GM19023 (cell line): ENCODE data around the gene CHCHD6.
"Not testable (repeated sequence)": the region's sequence is repeated elsewhere in the genome, so short reads cannot be mapped to it uniquely, and the experiment has no call there.

Experiments used
- ATAC-seq: cut with Tn5 transposase; IDR thresholded peaks from one replicate; pipeline ENCODE4 v1.9.1; 2021; ENCODE audit warnings: mild to moderate bottlenecking, moderate library complexity; ENCODE audit not compliant: unreplicated experiment

The CHCHD6 gene

DNA sequence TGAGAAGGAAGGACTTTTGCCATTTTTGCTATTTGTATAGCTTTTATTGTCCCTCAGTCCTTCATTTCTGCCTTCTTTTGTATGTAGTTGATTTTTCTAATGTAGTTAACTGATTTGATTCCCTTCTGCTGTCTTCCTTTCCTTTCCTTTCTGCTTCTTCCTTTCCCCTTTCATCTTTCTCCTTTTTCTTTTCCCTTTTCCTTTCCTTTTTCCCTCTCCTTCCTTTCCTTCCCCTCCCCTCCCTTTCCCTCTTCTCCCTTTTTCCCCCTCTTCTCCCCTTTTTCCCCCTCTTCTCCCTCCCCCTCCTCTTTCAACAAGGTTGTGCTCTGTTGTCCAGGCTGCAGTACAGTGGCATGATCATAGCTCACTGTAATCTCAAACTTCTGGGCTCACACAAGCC lies 59.0 kb downstream of the CHCHD6 start:
- ATAC-seq: no peak

DNA sequence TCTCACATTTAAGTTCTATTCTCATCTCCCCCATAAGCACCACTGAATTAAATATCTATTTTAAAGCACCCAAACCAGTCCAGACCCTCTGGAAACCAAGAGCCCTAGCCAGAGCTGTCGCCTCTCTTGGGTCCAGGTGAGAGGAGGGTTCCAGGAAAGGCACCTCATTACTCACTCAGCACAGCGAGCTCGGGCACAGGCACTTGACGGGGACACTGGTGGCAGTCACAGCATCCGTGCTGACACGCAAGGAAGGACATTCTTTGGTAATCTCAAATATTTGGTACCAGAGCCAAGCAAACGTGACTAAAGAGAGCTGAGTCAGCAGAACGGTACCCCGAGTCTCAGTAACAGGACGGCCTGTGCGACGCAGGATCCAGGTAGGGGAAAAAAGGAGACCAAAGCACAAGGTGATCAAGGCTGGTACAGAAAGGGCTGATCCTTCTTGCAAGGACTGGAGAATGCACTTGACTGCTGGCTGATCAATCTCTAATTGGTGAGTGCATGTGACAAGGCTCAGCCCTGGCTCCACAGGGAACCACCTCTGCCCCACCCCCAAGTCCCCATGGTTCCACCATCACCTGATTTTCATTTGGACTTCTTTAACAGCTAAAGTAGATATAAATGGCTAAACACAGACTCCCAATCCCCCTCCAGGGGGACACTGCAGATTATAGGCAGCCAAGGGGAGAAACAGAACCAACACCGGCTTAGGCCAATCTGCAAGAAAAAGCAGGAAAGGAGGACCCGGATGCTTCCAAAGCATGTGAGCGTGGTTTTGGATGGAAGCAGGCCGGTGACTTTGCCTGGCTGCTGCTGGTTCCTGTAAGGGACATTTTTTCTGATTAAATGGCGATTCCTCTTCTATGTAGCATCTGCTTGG lies 61.4 kb downstream of the CHCHD6 start:
- no peak for ATAC-seq

- no peak for ATAC-seq
Observed at GRCh38 chr3:126766653-126767052, 62.6 kb downstream of the CHCHD6 start.

DNA sequence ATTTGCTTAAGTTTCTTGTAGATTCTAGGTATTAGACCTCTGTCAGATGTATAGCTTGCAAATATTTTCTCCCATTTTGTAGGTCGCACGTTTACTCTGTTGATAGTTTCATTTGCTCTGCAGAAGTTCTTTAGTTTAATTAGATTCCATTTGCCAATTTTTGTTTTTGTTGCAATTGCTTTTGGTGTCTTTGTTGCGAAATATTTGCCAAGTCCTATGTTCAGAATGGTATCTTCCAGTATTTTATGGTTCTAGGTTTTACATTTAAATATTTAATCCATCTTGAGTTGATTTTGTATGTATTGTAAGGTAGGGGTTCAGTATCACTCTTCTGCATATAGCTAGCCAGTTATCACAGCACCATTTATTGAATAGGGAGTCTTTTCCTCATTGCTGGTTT lies 64.9 kb downstream of the CHCHD6 start:
- no peak for ATAC-seq

- ATAC-seq: no peak
Observed at GRCh38 chr3:126770096-126770495, 66.1 kb downstream of the CHCHD6 start.

- ATAC-seq: no peak
Observed at GRCh38 chr3:126773167-126773566, 69.1 kb downstream of the CHCHD6 start.

GRCh38 chr3:126773783-126774182 lies 69.7 kb downstream of the CHCHD6 start:
- no peak for ATAC-seq

DNA sequence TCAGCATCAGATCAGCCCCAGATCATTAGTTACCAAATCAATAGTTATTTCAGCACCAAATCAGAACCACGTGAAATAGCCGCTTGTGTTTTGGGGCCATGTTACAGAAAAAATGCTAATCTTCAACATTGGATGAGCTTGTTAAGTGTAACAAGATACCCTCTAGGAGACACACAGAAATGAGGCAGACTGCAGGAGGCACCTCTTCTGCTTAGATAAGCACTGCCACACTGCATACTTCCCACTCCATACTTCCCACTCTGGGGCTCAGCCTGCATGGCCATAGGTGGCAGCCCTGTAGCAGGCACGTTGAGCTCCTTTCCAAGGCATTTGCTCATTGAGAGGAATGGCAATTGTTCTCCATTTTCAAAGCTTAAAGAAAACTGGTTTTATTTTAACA lies 73.3 kb downstream of the CHCHD6 start:
- ATAC-seq: no peak

DNA sequence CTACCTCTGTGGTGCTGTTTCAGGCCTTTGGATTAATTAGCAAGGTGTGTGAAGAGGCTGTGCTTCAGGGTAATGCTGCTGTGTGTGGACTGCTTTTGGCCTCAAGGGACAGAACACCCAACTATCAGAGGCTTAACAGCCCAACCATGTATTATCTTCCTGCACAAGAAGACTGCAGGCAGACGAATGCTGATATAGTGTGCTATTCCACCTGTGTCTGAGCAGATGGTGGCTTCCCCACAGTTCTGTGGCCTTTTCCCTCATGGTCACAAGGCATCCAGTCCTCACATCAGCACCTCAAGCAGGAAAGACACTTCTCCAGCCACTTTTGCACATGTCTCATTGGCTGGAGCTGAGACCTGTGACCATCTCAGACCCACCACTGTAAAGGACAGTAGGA lies 76.6 kb downstream of the CHCHD6 start:
- no peak for ATAC-seq

DNA sequence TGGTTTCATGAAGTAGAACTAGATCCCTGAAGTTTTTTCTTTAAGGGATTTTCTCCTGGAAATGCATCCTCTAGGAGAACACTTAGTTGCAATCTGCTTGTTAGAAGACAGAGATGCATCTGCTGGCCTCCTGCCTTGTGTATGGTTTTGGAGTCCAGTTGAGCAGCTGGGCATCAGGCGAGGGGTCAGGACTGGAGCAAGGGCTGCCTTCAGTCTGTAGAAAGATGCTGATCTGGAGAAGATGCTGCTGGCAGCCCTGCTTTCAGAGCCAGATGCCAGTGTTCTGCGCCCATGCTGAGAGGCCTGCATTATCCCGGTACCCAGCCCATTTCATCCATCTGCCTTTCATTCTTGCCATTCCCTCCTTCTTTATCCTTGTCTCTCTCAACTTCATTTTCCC lies 77.4 kb downstream of the CHCHD6 start:
- ATAC-seq: no peak

DNA sequence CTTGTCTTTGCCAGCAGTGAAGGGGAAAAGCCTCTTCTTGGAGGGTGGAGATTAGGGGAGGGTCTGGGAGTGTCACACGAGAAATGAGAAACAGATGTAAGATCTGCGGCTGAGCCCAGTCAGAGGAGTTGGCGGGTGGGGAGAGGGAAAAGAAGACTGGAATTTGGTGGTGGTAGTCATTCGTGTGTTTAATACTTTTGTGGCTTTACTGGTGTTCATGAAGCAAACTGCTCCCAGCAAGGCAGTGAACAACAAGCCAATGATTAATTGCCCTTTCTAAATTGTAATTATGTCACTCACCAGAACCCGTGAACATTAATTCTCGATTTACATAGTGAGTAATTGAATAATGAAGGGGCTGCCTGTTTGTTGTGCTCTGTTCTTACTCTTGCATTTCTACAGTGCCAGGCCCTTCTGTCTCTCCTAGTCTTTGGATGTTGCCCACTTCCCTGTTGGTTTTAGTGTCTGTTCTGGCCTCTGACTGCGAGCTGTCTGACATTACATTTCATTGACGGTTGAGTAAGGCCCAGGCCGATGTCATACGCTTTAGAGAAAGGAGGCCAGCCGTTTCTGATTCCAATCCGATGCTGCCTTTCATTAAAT lies 78.0 kb downstream of the CHCHD6 start:
- no peak for ATAC-seq

DNA sequence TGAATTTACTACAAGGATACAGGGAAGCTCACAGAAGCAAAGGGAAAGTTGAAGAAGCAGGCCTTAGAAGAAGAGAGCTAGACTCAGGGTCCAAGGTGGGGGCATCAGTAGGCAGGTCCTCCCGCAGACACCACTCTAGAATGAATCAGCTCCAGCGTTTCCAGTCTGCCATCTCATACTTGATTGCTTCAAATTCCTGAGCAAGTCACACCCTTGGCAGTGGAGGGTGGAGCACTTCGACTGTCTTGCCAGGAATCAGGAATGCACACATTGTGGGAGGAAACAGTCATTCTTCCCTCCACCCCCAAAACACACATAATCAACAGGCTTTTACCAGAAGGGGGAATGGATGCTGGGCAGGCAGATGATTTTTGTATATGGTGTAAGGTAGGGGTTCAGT lies 78.5 kb downstream of the CHCHD6 start:
- no peak for ATAC-seq

DNA sequence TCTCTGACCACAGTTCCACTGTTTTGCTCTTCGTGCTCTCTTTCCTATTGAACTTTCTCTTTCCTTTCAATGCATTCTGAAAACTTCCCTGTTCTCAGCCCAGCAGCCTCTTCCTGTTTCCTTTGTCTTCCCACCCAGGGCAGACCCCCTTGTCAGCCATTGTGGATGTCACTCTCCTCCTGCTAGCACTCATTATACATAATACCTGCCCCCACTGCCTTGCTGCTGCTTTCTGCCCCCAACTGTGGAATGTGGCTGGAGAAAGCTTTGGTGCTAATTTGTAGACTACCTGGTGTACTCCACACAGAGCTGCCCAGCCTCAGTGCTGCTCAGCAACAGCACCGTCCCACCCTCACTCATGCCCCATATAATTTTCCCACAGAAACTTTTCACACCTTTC lies 80.2 kb downstream of the CHCHD6 start:
- no peak for ATAC-seq

DNA sequence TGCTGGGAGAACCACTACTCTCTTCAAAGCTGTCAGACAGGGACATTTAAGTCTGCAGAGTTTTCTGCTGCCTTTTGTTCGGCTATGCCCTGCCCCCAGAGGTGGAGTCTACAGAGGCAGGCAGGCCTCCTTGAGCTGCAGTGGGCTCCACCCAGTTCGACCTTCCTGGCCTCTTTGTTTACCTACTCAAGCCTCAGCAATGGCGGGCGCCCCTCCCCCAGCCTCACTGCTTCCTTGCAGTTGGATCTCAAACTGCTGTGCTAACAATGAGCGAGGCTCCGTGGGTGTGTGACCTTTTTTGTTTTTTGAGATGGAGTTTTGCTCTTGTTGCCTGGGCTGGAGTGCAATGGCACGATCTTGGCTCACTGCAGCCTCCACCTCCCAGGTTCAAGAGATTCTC lies 87.3 kb downstream of the CHCHD6 start:
- not testable (repeated sequence) for ATAC-seq

GRCh38 chr3:126792998-126793397 lies 89.0 kb downstream of the CHCHD6 start:
- no peak for ATAC-seq

GRCh38 chr3:126797563-126797962 lies 93.5 kb downstream of the CHCHD6 start:
- no peak for ATAC-seq

GRCh38 chr3:126798521-126798920 lies 94.5 kb downstream of the CHCHD6 start:
- no peak for ATAC-seq

GRCh38 chr3:126799099-126799498 lies 95.1 kb downstream of the CHCHD6 start:
- no peak for ATAC-seq

- not testable (repeated sequence) for ATAC-seq
Observed at GRCh38 chr3:126801312-126801711, 97.3 kb downstream of the CHCHD6 start.

GRCh38 chr3:126807795-126808194 lies 103.8 kb downstream of the CHCHD6 start:
- ATAC-seq: no peak

- no peak for ATAC-seq
Observed at GRCh38 chr3:126811530-126811929, 107.5 kb downstream of the CHCHD6 start.

DNA sequence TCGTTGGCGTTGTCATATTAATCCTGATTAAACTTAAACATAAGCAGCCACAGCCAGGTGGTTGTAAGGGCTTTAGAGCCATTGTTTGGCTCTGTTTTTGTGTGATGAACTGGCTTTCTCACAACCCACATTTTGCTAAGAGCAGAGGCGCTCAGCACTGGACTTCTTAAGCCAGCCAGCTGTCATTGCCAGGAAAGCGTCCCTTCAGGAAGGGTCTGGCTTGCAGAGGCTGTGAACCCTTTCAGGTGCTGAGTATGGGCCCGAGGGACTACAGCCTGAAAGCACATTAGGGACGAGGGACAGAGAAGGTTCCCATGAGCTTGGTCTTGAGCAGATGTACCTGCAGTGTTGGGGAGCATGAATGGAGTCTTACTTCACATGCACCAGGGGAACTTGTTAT lies 112.3 kb downstream of the CHCHD6 start:
- ATAC-seq: no peak
